Measurements from ENCODE around the gene COPS6.

Gene COPS6

DNA sequence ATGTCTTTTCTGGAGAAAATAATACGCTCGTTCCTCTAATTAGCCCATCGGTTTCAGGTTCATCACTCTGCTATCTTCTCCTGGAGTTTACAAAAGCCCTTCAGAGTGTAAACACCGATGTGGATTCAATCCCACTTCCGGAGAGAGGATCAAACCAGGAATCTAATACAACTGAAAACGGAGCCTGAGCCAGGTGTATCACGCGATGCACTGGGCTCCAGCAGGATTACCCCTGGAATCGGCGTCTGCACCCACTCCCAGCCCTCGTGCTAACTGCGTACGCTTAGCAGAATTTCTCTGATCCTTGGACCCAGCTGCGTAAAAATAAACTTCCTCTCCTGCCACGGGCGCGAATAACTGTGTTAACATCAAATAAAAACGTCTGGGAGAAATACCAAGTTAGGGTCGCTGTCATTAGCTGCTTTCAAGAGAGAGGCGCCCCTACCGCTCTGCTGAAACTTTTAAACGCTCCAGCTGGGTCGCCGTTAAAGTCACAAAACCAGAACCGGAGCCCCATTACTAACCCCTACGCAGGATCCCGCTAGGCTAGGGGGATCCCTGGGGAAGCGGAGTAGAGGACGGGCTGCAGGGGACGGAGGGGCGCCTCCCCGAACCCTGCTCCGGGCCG lies 7.7 kb upstream of the COPS6 start:
- DNase-seq: peak; percentile 36

DNA sequence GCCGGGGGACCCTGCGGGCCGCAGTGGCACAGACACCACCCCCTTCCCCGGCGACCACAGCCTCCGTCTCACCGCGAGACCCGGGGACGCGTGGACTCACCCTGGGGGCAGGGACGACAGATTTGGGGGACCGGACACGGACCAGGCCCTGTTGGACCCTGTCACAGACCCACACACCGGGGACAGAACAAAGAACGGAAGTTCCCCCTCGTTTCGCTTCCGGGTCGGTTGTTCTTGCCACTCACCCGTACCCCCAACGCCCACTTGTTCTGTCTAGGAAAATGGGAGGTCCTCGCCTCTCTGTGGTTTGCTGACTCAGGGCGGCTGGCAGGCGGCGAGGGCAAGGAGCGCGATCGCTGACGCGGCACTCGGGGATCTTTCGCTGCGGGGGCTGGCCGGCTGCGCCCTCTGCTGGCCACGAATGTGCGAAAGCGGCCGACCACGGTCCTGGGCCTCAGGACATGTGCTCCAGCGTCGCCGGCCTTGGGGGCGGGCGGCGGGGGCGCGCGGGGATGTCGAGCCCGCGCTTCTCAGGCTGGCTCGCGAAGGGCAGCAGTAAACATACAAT lies 7.2 kb upstream of the COPS6 start, which contains the start of gene ZNF3:
TSS of gene ZNF3 (minus strand) at position 189 of the 568 bp plus-strand sequence. CDS start 4,366 bp downstream, outside the sequence.
- DNase-seq: peak; percentile 99

DNA sequence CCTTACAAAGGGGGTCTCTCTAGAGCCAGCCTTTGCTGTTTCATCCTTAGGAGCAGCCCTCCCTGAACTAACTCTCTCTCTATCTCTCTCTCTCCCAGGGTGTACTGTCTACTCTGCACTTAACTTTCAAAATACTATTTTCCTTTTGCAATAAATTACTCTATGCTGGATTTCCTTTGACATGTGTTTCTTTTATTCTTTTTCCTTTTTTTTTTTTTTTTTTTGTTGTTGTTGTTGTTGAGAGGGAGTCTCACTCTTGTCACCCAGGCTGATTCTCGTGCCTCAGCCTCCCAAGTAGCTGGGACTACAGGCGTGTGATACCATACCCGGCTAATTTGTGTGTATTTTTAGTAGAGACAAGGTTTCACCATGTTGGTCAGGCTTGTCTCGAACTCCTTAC lies 5.8 kb upstream of the COPS6 start:
- no peak for DNase-seq

DNA sequence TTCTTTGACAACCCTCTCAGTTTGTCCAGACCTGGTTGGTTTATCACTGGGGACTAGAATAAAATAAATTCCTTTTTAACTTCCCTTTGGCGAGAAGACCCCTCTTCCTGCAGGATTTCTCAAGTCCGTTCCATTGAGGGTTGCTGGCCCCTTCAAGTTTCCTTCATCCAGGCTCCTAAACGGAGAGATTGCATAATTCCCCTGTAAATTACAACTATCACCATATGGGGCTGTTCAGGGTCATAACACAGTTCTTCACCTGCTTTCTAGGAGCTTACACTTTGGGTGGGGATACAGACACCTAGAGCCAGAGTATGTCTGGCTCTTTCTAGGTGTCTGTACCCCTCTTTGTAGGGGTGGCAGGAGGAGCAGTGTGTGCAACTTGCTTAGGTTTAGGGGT lies 3.3 kb upstream of the COPS6 start:
- DNase-seq: no peak

DNA sequence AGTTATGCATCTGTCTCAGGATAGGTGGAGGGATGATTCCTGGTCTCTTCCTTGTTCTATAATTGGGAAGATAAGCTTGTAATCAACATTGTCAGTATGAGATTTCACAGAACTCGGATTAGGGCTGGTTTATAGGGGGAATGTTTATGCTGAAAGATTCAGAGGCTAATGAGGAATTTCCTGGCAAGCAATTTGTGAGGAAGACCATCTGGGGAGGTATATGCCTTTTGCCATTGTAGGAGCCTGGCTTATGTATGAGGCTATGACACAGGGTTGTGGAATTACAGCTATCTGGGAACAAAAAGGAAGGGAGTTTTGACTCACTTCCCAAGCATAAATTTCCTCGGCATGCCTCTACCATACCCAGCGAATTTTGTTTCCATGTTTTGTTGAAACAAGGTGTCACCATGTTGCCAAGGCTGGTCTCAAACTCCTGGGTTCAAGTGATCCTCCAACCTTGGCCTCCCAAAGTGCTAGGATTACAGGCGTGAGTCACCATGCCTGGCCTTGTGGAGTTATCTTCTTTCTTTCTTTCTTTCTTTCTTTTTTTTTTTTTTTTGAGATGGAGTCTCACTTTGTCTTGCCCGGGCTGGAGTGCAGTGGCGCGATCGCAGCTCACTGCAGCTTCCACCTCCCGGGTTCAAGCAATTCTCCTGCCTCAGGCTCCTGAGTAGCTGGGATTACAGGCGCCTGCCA lies 1.6 kb upstream of the COPS6 start:
- no peak for DNase-seq

DNA sequence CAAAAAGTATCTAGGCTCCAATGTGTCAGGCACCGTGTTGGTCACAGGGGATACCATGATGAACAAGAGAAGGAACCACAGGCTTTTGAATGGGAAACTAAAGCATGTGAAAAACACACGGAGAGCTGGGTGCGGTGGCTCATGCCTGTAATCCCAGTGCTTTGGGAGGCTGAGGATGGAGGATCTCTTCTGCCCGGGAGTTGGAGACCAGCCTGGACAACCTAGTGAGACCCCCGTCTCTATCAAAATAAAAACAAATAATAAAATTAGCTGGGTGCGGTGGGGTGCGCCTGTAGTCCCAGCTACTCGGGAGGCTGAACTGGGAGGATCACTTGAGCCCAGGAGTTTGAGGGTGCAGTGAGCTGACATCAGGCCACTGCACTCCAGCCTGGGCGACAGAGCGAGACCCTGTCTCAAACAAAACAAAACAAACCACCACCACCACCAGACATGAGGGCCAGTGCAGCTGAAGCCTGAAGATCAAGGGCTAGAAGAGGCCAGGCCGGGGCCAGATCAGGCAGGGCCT lies 611 bp upstream of the COPS6 start:
- no peak for DNase-seq

DNA sequence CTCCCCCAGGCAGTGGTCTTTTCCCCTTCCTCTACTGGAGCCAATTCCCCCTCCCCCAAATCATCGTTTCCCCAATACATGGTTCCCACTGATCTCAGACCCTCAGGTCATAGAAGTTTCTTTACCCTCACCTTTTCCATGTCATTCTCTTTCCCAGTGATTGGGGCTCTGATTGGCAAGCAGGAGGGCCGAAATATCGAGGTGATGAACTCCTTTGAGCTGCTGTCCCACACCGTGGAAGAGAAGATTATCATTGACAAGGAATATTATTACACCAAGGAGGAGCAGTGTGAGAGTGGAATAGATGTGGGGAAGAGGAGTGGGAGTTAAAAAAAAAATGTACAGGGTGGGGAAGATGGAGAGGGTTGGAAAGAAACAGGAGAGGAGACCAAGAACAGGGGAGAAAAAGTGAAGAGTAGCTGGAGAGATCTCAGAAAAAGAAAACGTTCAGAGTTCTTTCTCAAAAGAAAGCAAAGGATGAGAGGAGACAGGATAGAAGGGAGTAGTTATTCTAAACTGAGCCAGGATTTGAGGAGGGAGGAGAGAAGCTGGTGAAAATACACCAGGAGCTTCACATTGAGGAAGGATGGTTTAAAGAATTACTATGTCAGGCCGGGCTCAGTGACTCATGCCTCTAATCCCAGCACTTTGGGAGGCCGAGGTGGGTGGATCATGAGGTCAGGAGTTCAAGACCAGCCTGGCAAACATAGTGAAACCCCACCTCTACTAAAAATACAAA lies 858 bp downstream of the COPS6 start:
- no peak for DNase-seq

DNA sequence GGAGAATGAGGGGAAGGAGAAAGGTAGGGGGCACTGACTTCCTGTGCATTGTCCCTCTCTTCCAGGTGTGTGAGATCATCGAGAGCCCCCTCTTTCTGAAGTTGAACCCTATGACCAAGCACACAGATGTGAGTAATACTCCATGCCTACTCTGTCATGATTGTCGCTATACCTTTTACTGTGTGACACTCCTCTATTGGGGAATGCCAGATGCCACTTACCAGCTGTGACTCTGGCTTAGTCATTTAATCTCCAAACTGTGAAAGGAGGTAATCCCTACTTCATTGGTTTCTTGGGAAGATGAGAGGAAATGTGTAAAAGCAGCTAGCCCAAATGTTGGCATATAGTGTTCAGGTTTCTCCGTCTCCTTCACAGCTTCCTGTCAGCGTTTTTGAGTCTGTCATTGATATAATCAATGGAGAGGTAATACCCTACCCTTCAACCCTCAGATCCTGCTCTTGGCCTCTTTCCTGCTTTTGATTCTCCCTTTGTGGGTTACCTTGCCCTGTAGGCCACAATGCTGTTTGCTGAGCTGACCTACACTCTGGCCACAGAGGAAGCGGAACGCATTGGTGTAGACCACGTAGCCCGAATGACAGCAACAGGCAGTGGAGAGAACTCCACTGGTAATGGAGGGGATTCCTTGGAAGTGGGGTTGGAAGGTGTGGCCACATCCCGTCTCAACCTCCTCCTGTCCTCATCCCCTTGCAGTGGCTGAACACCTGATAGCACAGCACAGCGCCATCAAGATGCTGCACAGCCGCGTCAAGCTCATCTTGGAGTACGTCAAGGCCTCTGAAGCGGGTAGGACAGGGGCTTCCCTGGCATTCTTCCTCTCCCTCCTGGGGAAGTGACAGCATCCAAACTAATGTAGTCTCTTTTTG lies 2.0 kb downstream of the COPS6 start:
- DNase-seq: no peak

DNA sequence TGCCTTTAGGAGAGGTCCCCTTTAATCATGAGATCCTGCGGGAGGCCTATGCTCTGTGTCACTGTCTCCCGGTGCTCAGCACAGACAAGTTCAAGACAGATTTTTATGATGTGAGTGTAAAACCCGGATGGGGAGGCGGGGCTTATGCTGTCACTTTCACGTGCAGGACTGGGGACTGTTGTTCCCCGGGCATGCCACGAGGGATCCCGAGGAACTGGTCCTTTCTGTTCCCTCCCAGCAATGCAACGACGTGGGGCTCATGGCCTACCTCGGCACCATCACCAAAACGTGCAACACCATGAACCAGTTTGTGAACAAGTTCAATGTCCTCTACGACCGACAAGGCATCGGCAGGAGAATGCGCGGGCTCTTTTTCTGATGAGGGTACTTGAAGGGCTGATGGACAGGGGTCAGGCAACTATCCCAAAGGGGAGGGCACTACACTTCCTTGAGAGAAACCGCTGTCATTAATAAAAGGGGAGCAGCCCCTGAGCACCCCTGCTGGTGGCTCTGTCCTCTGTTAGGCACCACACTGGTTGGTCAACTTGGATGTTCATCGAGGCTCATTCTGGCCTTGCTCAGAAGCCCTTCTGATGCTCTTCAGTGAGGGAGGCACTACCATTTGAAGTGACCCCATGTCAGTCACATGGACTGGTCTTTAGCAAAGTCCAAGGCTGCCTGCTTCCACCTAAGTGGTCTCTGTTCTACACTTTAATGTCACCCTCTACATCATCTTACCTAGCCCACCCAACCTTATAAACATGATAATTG lies 2.8 kb downstream of the COPS6 start:
- peak; percentile 63 for DNase-seq

DNA sequence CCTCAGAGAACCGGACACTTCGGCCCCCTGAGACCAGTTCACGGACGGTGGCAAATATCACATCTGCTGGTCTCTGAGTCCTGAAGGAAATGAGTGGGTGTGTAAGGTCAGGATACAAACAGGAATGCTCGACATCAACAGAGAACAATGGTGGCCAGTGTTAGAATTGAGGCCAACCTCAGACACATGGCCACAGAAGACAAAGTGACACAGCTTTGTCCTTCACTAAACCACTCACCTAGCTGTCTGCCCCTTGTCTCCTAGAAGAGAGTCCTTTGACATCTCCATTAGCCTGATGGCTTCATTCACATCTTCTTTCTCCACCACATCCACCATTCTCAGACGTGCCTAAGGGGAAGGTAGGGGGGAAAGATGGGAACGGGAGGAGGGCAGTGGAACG lies 4.3 kb downstream of the COPS6 start:
- no peak for DNase-seq

DNA sequence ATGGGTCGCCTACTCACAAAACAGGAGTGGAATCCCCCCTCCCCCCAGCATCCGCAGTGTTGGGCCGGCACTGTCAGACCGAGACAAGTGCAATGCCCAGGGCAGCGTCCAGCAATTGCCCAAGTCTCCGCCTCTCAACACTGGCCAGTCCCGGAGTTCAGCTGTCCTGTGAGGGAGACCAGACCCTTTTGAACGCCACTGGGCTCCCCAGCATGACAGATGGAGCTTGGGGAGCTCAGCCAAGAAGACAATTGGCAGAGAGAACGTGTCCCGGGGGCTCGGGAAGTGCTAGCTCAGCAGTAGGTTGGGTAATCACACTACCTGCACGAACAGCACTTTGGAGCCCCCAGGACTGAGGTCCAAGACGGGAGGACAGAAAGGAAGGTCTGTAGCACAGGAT lies 4.7 kb downstream of the COPS6 start:
- no peak for DNase-seq

DNA sequence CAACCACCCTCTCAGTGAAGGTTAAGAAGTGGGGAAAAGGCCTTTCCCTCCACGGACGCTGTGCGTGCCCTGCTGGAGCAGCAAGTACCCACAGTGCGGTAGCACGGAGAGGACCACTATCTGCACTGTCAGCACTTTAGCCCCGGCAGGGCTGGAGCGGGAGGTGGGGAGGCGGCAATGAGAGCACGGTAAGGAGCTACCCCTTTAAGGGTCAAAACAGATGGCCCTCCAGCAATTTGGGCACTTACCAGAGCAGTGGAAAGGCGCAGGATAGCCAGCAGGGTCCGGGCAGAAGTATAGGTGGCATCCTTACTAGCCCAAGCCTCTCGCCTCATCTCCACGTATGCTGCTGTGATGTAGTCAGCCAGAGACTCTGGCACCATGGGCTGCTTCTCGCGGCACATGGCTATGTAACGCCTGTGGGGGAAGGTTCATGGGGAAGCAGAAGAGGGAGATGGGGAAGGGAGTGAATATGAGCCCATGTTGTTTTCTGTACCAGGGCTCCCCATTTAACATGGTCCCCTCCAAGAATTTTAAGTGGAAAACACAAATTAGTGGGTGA lies 5.2 kb downstream of the COPS6 start:
- no peak for DNase-seq

DNA sequence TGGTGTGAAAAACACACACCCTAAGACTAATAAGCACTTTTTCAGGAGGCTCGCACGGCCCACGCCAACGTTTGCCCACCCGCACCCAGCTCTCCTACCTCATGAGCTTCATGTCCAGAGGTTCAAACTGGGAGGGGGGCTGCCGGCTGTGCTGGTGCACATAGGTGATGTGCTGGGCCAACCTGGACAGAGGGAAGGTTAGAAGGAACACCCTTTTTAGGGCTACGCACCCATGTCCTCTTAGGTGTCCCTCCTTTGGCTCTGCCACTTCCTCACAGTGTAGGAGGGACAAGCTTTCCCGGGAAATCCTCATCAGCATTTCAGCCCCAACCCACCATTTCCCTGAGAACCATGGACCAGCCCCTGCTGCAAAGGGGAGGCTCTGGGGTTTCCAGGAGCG lies 6.5 kb downstream of the COPS6 start:
- no peak for DNase-seq

DNA sequence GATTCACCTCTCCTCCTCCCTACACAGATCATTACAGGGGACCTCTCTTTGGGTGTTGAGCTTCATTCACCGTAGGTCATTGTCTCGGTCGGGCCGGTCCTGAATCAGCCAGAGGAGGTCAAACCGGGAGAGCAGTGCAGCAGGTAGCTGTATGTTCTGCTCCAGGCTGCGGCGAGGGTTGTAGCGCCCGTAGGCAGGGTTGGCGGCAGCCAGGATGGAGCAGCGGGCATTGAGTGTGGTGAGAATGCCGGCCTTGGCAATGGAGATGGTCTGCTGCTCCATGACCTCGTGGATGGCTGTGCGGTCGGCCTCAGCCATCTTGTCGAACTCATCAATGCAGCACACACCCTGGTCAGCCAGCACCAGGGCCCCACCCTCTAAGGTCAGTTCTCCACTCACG lies 6.9 kb downstream of the COPS6 start:
- DNase-seq: no peak

DNA sequence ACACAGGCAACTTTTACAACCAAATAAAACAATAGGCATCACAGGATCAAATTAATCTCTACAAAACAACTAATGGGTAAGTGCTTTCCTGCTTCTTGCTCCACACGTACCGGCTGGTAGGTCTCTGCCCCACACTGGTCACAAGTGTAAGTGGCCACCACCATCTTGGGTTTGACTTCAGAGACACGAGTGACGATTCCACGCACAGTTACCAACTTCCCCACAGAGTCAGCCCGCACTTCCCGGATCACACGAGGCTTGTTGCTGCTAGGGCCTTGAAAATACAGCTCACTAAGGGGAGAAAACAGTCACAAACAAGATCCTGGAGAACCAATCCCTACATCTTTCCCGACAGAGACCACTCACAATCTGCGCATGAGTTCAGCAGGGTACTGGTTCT lies 10.1 kb downstream of the COPS6 start:
- no peak for DNase-seq

DNA sequence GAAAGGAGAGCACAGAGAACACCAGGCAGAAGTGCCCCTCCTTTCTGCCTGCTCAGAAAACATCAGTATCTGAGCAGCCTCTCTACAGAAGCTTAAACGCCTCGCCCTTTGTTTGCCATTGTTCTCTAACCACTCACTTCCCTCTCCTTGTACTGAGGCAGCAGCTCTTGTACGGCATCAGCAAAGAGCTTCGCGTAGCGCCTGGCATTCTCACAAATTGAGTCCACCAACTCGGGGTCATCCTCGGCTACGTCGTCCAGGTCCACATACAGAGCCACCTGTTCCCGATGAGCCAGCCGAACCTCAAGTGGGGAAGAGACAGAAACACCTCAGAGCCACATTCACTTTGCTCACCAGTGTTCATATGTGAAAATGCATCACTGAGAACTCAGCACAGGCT lies 10.7 kb downstream of the COPS6 start:
- no peak for DNase-seq

DNA sequence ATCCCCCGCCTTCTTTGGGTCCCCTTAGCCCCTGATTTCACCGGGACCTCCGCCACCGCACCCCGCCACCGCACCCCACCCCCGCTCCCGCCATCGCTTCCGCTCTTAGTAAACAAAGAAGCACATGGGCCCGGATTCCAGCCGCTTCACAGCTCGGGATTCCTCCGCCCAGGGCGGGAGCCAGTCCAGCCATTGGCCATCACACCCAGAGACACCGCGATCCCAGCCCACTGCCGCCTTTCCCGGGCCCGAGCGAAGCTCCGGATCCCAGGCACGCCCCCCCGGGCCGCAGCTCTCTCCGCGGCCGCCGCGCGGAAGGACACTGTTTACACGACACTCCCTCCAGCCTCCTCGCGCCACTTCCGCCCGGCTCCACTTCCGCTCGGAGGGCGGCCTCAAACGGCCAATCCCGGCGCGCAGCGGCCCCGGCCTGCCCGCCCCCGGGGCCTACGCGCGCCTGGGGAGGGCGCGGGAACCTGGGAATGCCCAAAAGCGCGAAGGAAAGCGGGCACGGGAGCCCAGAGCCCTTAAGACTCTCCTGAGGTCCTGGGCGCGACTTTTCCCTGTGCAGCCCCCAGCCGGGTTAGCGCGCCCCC lies 11.7 kb downstream of the COPS6 start:
- peak; percentile 95 for DNase-seq

DNA sequence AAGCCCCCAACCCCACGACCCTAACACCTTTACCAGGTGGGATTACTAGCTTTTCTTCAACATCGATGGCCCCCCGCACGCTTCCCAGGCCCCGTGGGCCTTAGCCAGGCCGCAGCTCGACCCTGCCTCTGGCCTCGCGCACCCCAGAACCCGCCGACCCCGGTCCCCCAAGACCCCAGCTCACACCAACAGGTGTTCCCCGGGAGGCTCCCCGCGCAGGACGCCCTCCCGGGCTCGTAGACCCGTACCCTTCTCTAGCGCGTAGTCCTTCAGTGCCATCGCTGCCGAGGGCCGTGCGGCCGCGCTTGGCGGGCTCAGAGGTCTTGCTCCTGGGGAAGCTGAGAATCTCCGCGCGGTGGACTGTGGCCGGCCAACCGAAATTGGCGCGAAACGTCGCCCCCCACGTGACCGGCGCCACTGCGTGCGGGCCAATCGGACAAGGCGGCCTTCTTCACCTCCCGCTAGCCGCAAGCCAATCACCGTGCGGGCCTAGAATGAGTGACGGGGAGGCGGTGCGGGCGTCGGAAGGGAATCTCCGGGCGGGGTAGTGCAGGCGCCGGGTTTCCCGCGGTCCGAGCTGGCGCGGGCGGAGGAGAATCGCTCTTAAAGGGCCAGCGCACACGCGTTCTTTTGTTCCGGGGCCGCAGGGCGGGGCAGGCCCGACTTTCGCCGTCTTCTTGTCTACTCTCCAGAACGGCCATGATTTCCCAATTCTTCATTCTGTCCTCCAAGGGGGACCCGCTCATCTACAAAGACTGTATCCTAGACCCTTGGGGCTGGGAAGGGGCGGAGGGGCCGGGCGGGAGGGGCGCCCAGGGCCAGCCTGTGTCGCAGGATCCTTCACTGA lies 12.5 kb downstream of the COPS6 start, which contains the start of the genes AP4M1 and MCM7:
TSS of gene AP4M1 (plus strand) at position 628 of the 847 bp plus-strand sequence. CDS start at position 700, 72 bp downstream.
TSS of gene MCM7 (minus strand) at position 382 of the 847 bp plus-strand sequence. CDS start at position 279, 103 bp downstream.
- DNase-seq: peak; percentile 99

Data from hematopoietic multipotent progenitor cell treated with erythropoietin and hydrocortisone succinate and interleukin-3 and kit ligand, for 6 days (in vitro differentiated cells).